PC-3 (cell line): Measurements from ENCODE around the gene TLCD2.

Experiments used
- EZH2 ChIP-seq: fragments of 300-600 bp; sonication (generic); IDR thresholded peaks from one replicate; pipeline ENCODE4 v1.6.1; 2017; ENCODE audit warnings: antibody characterized with exemption, mild to moderate bottlenecking, low read length; ENCODE audit not compliant: unreplicated experiment
- EZH2phosphoT487 ChIP-seq: fragments of 300-600 bp; sonication (generic); IDR thresholded peaks from 2 replicates; pipeline ENCODE4 v1.6.1; 2018; ENCODE audit warnings: mild to moderate bottlenecking, antibody characterized with exemption, low read length, borderline replicate concordance
- TF ChIP-seq, protein P1 (sequence below): fragments of 300-600 bp; sonication (generic); conservative IDR thresholded peaks from 2 replicates; pipeline ENCODE4 v1.5.1; 2017; ENCODE audit warnings: antibody characterized with exemption, low read depth, mild to moderate bottlenecking, low read length

DNA sequence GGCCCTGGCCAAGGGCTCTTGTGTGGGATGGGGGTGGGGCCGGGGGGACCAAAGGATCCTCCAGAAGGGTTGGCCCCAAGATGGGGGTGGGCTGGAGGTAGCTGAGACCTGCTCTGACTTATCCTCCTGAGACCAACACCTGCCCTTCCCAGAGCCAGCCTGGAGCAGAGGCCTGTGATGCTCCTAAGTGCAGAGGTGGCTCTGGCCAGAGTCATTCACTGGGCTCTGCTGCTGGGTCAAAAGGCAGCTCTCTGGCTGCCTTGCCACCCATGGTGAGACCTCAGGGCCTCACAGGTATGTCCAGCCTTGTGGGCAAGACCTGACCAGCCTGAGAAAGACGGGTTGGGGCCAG is 32.9 kb upstream of the TLCD2 start:
- TF ChIP-seq EZH2 (no peak), EZH2phosphoT487 (no peak)
- TF ChIP-seq, protein P1, sequence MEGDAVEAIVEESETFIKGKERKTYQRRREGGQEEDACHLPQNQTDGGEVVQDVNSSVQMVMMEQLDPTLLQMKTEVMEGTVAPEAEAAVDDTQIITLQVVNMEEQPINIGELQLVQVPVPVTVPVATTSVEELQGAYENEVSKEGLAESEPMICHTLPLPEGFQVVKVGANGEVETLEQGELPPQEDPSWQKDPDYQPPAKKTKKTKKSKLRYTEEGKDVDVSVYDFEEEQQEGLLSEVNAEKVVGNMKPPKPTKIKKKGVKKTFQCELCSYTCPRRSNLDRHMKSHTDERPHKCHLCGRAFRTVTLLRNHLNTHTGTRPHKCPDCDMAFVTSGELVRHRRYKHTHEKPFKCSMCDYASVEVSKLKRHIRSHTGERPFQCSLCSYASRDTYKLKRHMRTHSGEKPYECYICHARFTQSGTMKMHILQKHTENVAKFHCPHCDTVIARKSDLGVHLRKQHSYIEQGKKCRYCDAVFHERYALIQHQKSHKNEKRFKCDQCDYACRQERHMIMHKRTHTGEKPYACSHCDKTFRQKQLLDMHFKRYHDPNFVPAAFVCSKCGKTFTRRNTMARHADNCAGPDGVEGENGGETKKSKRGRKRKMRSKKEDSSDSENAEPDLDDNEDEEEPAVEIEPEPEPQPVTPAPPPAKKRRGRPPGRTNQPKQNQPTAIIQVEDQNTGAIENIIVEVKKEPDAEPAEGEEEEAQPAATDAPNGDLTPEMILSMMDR: no peak
